Activated CD8-positive, alpha-beta memory T cell treated with anti-CD3 and anti-CD28 coated beads, Interleukin-2, amount 50 U/mL, for 1 hour (primary cell): Measurements from ENCODE around the gene CFDP1.
"Not testable (repeated sequence)": the region's sequence is repeated elsewhere in the genome, so short reads cannot be mapped to it uniquely, and the experiment has no call there.

ENCODE experiments used
- DNase-seq: peaks from one replicate; pipeline ENCODE4 v3.0.0-alpha.2; 2020; ENCODE audit errors: extremely low read depth

The CFDP1 gene

GRCh38 chr16:75432828-75433731, at the start of gene CFDP1:
Gene CFDP1, minus strand, starts transcription at chr16:75433503. Its CDS starts 151 bp downstream, at chr16:75433352.
- DNase-seq: peak; percentile 94

- DNase-seq: no peak
These were observed 49.3 kb upstream of the CFDP1 start for GRCh38 chr16:75482434-75483205.

GRCh38 chr16:75481475-75481874, 48.2 kb upstream of the CFDP1 start:
- no peak for DNase-seq

GRCh38 chr16:75479421-75479990, 46.2 kb upstream of the CFDP1 start:
- DNase-seq: no peak

GRCh38 chr16:75478480-75479345, 45.4 kb upstream of the CFDP1 start:
- no peak for DNase-seq

GRCh38 chr16:75477680-75478473, 44.6 kb upstream of the CFDP1 start:
- no peak for DNase-seq

GRCh38 chr16:75476817-75477216, 43.5 kb upstream of the CFDP1 start:
- no peak for DNase-seq

GRCh38 chr16:75475420-75475847, 42.1 kb upstream of the CFDP1 start:
- no peak for DNase-seq

- DNase-seq: no peak
These were observed 39.9 kb upstream of the CFDP1 start for GRCh38 chr16:75472908-75473877.

- no peak for DNase-seq
These were observed 38.7 kb upstream of the CFDP1 start for GRCh38 chr16:75471723-75472633.

GRCh38 chr16:75466760-75467159, 33.5 kb upstream of the CFDP1 start:
- DNase-seq: no peak

- DNase-seq: peak; percentile 93
These were observed 31.0 kb upstream of the CFDP1 start, which contains the start of gene TMEM170A for GRCh38 chr16:75464122-75464918. Gene TMEM170A, minus strand, starts transcription at chr16:75464689. Its CDS starts 89 bp downstream, at chr16:75464600.

- DNase-seq: not testable (repeated sequence)
These were observed 30.3 kb upstream of the CFDP1 start for GRCh38 chr16:75463389-75464121.

GRCh38 chr16:75462806-75463205, 29.5 kb upstream of the CFDP1 start:
- no peak for DNase-seq

- DNase-seq: no peak
These were observed 28.3 kb upstream of the CFDP1 start for GRCh38 chr16:75461575-75461974.

GRCh38 chr16:75460446-75460845, 27.1 kb upstream of the CFDP1 start:
- DNase-seq: no peak

GRCh38 chr16:75459691-75460090, 26.4 kb upstream of the CFDP1 start:
- no peak for DNase-seq
